Measurements from ENCODE around the gene THSD4. TPM values are rescaled to one million over a fixed set of nuclear protein-coding genes. Genes with fewer than 3 reads are reported as not detected.
A peak's percentile ranks its signal among the peaks of the same experiment; 100 is the strongest.

THSD4 gene
- total RNA-seq, 1 donor from 2014 or later: 66.8 TPM

DNA sequence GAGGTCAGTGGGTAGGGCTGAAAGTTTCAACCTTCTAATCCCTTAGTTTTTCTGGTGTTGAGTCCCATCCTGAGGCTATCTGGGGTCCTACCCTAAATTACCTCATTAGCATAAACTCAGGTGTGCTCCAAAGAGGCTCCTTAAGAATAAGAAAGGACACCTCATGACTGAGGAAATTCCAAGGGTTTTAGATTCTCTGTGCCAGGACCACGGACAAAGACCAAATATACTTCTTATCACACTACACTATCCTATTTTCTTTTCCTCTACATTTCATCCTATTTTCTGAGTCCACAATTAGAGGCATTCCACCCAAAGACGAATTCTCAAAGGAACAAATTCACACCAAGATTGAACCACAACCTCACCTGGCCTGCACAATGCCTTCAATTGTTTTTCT is 9.8 kb upstream of the THSD4 start:
- TF ChIP-seq CTCF (IDR thresholded peaks at IDR 0.05): no peak
- no peak for TF ChIP-seq POLR2A (IDR thresholded peaks at IDR 0.05)
- no peak for TF ChIP-seq POLR2AphosphoS5 (IDR thresholded peaks at IDR 0.05; ENCODE audit: insufficient read depth in 1 of 2, low read depth in 1 of 2)
- Histone ChIP-seq H3K27me3 (no peaks in the 10 kb centered on the region), H3K36me3 (no peaks in the 10 kb centered on the region), H3K4me3 (no peak overlapping the region), H3K27ac (no peak overlapping the region), H3K9me3 (no peaks in the 10 kb centered on the region), H3K4me1 (no peaks in the 10 kb centered on the region)
- DNase-seq (ENCODE audit: extremely low spot score in 2 of 2): peak in 1 of 2 donors; percentile 8
- intact Hi-C loops (cut with DNase I): no loop called here

- intact Hi-C loops (cut with DNase I): no loop called here
- H3K27me3 ChIP-seq: no peaks in the 10 kb centered on the region
- H3K36me3 ChIP-seq: no peaks in the 10 kb centered on the region
- no peak for TF ChIP-seq POLR2AphosphoS5 (IDR thresholded peaks at IDR 0.05; ENCODE audit: insufficient read depth in 1 of 2, low read depth in 1 of 2)
- TF ChIP-seq CTCF (IDR thresholded peaks at IDR 0.05): no peak
- no peak for TF ChIP-seq POLR2A (IDR thresholded peaks at IDR 0.05)
- no peak overlapping the region for H3K4me3 ChIP-seq
- no peak overlapping the region for H3K27ac ChIP-seq
- H3K4me1 ChIP-seq: no peaks in the 10 kb centered on the region
- H3K9me3 ChIP-seq: no peaks in the 10 kb centered on the region
- DNase-seq (ENCODE audit: extremely low spot score in 2 of 2): no peak
These were observed 8.3 kb upstream of the THSD4 start for GRCh38 chr15:71106802-71107500.

DNA sequence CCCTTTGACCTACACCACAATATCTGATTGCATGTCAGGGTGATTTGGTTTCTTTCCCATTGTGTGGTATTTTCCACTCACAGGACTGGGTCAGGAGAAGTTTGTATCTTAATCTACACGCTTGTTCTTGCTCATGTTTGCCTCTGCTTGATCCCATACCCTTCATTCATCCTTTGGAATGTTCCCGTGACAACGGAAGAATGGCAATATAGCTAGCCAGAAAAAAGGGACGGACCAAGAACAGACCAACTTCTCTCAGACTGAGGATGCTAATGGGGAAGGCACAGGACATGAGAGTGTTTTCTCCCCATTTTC is 7.8 kb upstream of the THSD4 start:
- no peak overlapping the region for H3K27ac ChIP-seq
- H3K27me3 ChIP-seq: no peaks in the 10 kb centered on the region
- H3K36me3 ChIP-seq: no peaks in the 10 kb centered on the region
- H3K9me3 ChIP-seq: no peaks in the 10 kb centered on the region
- H3K4me1 ChIP-seq: no peaks in the 10 kb centered on the region
- intact Hi-C loops (cut with DNase I): no loop called here
- no peak overlapping the region for H3K4me3 ChIP-seq
- TF ChIP-seq CTCF (IDR thresholded peaks at IDR 0.05) (no peak), POLR2A (IDR thresholded peaks at IDR 0.05) (no peak), POLR2AphosphoS5 (IDR thresholded peaks at IDR 0.05; ENCODE audit: insufficient read depth in 1 of 2, low read depth in 1 of 2) (no peak)
- DNase-seq (ENCODE audit: extremely low spot score in 2 of 2): peak in 1 of 2 donors; percentile 52

DNA sequence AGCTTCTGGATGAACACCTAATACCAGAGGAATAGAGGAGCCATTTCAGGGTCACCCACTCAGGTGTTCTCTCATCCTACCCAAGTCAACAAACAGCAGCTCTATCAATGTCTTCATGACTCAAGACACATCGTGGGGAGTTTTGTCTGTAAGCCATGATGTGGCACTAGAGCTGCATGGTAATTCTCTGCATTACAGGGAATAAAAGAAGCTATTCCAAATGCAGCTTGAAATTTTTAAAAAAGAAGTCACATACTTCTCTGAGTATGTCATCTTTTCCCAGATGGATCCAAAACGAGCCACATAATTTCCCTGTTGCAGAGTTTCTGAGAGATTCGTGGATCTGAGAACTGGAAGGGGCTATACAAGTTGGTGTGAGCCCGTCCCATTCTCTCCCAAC is 6.1 kb upstream of the THSD4 start:
- intact Hi-C loops (cut with DNase I): no loop called here
- no peak for DNase-seq (ENCODE audit: extremely low spot score in 2 of 2)
- H3K27ac ChIP-seq: no peak overlapping the region
- H3K9me3 ChIP-seq: no peaks in the 10 kb centered on the region
- no peaks in the 10 kb centered on the region for H3K36me3 ChIP-seq
- no peaks in the 10 kb centered on the region for H3K27me3 ChIP-seq
- H3K4me3 ChIP-seq: no peak overlapping the region
- H3K4me1 ChIP-seq: no peaks in the 10 kb centered on the region
- no peak for TF ChIP-seq POLR2A (IDR thresholded peaks at IDR 0.05)
- no peak for TF ChIP-seq CTCF (IDR thresholded peaks at IDR 0.05)
- TF ChIP-seq POLR2AphosphoS5 (IDR thresholded peaks at IDR 0.05; ENCODE audit: insufficient read depth in 1 of 2, low read depth in 1 of 2): no peak

DNA sequence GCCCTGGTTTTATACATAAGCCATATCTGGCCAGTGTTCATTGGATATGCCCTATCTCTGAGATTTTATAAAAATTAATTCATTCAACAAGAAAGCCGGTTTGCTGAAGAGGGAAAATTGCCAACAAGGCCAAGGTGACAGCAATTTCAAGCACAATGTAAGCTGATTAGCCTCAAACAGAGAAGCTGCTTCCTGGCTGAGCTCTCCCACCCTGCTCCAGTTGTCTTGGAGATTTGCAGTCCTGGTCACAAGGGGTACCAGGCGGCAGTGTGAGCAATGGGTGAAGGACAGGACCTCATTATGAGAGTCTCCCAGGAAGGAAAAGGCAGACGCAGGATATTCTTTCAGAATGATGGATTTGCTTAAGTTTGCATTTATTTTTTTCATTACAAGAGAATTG is 5.4 kb upstream of the THSD4 start:
- Histone ChIP-seq H3K36me3 (no peaks in the 10 kb centered on the region), H3K9me3 (no peaks in the 10 kb centered on the region), H3K4me1 (peaks cover 3% of the 10 kb centered on the region), H3K27me3 (no peaks in the 10 kb centered on the region), H3K27ac (no peak overlapping the region), H3K4me3 (no peak overlapping the region)
- DNase-seq (ENCODE audit: extremely low spot score in 2 of 2): peak in 1 of 2 donors; percentile 22
- TF ChIP-seq CTCF (IDR thresholded peaks at IDR 0.05) (no peak), POLR2A (IDR thresholded peaks at IDR 0.05) (no peak), POLR2AphosphoS5 (IDR thresholded peaks at IDR 0.05; ENCODE audit: insufficient read depth in 1 of 2, low read depth in 1 of 2) (no peak)
- intact Hi-C loops (cut with DNase I): no loop called here
